Panc1 (cell line): Measurements from ENCODE around the gene RFTN1.

Experiments
- CTCF ChIP-seq: fragments of 450-650 bp; IDR thresholded peaks from 2 replicates; pipeline ENCODE4 v1.5.1; 2017; ENCODE audit warnings: mild to moderate bottlenecking
- POLR2AphosphoS5 ChIP-seq: IDR thresholded peaks from 2 replicates; pipeline ENCODE4 v1.6.1; 2012; ENCODE audit warnings: mild to moderate bottlenecking, low read depth, low read length, moderate library complexity
- REST ChIP-seq, 2 experiments: IDR thresholded peaks; 2 replicates each; pipeline ENCODE4 v1.6.1; 2011 to 2012; ENCODE audit warnings: low read depth in 2 of 2, control low read depth in 1 of 2, low read length in 1 of 2, mild to moderate bottlenecking in 1 of 2, moderate library complexity in 1 of 2; ENCODE audit not compliant: insufficient read depth in 1 of 2
- TCF7L2 ChIP-seq: IDR thresholded peaks from 2 replicates; pipeline ENCODE4 v1.6.1; 2011; ENCODE audit warnings: mild to moderate bottlenecking, low read depth, low read length, inconsistent platforms

- TF ChIP-seq CTCF (no peak), POLR2AphosphoS5 (no peak), REST (IDR thresholded peaks at IDR 0.05; ENCODE audit: insufficient read depth in 1 of 2, low read depth in 2 of 2, low read length in 1 of 2) (no peak), TCF7L2 (no peak)
Observed at GRCh38 chr3:16504242-16504641, 9.3 kb downstream of the RFTN1 start.
